ENCODE measurements around the gene UNK.

Gene UNK

DNA sequence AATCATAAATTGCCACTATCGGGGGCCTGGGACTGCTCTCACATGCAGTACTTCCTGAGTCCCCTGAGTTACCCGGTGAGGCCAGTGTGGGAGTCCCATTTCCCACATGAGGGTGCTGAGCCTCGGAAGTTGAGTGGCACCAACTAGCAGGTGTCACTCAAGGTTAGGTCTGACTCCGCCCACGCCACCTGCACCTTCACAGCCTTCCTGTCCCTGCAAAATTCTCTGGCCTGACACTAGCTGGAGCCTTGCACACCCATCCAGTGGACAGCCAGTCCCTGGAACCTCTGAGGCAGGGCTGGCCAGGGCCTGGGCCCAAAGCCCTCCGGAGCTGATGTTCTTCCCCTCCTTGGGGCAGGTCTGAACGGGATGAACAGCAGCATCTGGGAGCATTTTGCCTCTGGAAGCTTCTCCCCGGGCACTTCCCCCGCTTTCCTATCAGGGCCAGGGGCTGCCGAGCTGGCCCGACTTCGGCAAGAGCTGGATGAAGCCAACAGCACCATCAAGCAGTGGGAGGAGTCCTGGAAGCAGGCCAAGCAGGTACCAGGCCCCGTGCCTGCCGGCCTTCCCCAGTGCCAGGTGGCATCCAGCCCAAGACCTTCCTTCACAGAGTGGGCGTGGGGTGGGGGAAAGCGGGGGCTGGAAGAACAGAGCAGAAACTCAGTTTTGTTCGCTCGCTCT is 37.7 kb downstream of the UNK start:
- no peak for DNase-seq

DNA sequence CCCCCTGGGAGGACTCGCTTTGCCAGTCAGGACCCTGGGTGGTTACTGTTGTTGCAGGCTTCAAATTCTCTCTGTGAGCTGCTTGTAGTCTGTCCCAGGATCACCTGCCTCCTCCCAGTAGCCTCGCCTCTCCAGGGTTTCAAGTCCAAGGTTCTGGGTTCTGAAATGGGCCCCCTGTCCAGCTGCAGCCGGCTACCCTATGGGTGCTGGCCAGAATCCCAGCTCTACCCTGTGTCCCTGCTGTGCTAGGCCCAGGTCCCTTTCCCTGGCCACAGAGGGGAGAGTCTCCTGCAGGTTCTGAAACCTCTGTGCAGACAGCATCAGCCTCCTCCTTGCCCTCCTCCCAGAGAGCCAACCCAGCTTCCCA is 38.2 kb downstream of the UNK start:
- no peak for DNase-seq

DNA sequence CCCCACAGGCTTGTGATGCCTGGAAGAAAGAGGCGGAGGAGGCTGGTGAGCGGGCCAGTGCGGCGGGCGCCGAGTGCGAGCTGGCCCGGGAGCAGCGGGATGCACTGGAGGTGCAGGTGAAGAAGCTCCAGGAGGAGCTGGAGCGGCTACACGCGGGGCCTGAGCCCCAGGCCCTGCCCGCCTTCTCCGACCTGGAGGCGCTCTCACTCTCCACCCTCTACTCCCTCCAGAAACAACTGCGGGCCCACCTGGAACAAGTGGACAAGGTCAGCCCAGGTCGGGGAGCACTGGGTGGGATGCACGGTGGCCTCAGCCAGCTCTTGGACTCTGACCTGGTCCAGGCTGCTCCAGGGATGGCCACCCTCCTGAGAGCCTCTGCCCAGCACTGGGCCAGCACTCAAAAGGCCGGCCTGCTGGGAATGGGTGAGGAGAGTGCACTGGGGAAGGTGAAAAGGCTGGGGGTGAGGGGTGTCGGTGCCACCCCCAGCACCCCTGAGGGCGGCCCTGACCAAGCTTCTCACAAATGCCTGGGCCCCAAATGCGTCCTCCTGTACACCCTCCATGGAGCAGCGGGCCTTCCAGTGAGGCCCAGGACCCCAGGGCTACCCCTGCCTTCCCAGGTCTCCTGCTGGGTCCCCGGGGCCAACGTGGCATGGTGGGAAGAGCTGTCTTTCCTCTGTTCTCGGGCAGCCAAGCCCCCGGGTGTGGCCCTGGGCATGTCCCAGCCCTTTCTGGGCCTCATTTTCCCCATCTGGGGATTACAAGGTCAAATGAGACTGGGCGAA is 38.8 kb downstream of the UNK start:
- no peak for DNase-seq

DNA sequence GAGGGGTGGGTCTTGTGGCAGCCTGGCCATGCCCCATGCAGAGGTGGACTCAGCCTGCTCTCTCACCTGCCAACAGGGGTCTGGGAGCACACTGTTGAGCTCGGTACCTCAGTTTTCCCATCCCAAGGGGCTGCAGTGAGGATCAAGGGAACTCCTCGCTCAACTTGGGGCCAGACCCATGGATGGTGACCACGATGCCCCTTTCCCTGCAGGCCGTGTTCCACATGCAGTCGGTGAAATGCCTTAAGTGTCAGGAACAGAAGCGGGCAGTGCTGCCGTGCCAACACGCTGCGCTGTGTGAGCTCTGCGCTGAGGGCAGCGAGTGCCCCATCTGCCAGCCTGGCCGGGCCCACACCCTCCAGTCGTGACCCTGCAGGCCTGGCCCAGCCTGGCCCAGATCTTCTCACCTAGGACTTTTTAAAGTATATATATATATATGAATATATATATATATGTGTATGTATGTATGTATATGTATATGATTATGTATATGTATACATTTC is 39.5 kb downstream of the UNK start:
- DNase-seq, result no peak

DNA sequence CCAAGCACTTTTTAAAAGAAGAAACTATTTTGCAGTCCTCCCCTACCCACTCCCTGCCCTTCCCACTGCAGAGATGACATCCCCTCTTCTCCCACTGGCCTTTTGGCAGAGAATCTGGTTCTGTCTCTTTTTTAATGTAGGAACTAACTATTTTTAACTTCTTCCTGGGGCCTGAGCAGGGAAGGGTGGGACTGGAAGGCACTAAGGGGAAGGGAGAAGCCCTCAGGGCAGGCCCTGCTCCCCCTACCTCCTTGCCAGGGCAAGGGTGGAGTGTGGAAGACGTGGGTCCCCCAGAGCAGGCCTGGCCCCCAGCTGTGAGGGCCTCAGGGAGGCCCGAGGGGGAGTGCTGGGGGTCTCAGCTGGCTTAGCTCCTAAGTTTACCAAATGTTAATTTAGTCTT is 40.1 kb downstream of the UNK start:
- DNase-seq, result no peak

DNA sequence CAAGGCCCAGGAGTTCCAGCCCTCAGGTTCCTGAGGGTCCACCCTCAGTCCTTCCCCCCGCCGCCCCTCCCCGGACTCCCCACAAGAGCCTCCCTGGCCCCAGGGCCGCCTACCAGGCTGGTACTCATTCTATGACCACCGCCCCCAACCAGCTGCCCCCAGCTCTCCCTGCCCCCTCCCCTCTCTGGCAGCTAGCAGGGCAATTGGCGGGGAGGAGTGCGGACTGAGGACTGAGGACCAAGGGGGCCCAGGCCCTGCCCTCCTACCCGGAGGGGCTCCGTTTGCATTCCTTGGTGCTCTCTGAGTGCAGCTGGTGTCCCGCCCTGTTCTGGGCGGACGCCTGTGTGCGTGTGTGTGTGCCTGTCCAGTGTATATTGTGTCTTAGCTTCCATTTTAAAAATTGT is 40.5 kb downstream of the UNK start:
- DNase-seq, result no peak

DNA sequence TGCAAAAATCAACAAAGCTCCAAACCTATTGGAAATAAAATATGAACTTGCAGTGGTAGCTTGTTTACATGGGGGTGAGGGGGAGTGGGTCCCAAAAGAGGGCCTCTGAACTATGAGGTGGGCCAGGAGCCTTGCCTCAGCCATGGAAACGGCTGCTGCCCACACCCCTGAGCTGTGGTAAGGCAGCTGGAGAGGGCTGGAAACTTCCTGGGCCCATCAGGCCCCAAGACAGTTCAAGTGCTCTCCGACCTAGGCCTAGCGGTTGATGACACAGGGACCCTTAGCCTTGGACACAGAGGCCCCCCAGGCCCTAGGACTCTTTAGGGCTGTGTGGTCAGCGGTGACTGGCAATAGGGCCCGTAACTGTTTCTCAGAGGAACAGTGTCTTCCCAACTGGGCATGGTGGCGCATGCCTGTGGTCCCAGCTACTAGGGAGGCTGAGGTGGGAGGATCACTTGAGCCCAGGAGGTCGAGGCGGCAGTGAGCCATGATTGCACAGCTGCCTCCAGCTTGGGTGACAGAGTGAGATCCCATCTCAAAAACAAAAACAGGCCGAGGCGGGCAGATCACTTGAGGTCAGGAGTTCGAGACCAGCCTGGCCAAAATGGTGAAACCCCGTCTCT is 41.3 kb downstream of the UNK start:
- no peak for DNase-seq

DNA sequence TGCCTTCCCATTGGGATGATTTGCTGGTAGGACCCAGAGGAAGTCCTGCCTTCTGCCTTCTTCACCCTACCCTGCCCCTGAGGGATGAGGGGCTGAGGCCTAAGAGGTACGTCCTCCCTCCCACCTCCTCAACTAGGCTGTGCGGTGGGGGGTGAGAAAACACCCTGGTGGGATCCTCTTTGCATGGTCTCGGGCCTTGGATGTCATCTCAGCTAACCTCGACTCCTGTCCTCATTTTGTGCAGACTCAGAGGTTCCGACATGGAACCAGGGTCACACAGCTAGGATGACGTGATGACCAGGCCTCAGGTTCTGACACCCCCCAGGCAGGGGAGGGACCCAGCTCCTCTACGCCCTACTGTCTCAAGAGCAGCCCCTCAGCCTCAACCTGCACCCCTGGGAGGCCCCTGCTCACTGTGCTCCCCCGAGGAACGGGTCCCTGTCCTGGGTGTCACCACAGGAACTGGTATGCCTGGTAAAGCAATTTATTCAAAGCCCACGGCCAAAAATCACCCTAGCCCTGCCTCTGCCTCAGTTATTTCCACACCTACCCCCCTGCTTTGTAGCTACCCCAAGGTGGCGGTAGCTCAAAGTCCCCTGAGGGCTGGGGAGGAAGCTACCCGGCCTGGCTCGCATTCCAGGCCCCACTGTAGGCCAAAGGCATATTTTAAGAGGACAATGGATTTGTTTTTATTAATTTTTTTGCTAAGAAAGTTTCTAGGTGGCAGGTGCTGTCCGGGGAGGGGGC is 42.1 kb downstream of the UNK start:
- no peak for DNase-seq

DNA sequence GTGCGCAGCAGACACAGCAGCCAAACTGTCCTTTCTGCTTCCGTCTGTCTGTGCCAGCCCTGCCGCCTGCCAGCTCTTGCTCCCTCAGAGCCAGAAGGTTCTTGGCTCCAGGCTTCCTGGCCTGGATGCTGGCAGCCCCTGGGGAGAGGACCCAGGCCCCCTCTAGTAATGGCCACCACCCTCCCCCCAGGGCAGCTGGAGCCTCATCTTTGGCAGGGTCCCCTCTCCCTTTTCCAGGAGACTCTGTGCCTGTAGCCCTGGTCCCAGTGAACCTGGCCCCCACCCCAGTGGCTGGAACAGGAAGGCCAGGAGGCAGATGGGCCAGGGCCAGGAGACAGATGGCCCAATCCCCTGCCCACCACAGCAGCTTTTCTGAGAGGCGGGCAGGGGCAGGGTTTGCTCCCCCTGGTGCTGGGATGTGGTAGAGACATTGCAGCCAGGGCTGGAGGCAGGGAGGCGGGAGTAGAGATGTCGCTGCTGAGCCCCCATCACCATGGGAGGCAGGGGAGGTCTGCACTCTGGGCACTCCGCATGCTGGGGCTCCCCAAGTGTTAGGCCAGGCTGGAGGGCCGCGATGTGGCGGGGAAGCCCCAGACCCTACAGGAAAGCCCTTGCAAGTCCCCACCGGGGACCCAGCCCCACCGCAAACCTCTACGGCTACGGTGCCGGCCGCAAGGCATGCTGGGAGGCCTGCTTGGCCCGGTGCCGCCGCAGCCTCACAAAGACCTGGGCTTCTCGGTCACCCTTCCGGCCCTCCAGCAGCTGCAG is 42.9 kb downstream of the UNK start:
- DNase-seq, result peak; percentile 30 to 64

DNA sequence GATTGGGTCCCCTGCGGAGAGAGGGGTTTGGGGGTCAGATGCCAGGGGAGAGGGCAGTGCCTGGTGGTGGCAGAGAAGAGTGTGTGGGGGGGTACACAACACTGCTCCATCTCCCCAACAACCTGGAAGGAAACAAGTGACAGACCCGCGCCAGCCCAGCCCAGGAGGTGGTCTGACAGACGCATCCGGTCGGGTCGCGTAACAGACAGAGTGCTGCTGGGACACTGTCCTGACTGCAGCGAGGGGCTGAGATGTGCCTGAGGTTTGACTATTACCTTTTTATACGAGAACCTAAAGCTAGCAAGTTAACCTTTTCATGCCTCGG is 43.4 kb downstream of the UNK start:
- no peak for DNase-seq

DNA sequence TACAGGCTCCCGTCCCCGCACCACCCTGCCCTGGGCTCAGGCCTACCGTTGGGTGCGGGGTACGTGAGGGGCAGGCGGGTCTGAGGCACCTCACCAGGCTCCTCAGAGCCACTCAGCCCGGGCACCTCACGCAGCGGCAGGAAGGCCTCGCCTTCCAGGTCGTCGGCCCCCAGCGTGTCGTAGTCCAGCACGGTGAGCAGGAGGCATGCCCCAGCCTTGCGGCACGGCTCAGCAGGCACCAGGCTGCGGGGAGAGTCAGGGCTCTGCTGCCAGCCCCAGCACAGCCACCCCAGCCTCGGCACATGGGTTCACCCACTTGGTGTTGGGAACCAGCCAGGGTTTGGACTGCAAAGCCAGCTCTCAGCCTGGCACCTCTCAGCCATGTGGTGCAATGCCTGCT is 44.1 kb downstream of the UNK start:
- no peak for DNase-seq

DNA sequence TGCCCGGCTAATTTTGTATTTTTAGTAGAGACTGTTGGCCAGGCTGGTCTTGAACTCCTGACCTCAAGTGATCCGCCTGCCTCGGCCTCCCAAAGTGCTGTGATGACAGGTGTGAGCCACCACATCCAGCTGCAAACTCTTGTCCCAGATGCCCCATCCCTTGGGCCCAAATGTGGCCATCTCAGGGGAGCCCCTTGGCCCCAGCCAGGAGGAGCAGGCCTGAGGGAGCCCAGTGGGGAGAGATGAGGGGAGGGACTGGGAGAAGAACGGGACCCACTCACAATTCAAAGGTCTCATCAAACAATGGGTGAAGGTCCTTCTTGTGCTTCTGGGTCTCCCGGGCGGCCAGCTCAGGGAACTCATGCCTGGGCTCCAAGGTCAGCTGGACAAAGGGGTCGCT is 45.1 kb downstream of the UNK start:
- no peak for DNase-seq

DNA sequence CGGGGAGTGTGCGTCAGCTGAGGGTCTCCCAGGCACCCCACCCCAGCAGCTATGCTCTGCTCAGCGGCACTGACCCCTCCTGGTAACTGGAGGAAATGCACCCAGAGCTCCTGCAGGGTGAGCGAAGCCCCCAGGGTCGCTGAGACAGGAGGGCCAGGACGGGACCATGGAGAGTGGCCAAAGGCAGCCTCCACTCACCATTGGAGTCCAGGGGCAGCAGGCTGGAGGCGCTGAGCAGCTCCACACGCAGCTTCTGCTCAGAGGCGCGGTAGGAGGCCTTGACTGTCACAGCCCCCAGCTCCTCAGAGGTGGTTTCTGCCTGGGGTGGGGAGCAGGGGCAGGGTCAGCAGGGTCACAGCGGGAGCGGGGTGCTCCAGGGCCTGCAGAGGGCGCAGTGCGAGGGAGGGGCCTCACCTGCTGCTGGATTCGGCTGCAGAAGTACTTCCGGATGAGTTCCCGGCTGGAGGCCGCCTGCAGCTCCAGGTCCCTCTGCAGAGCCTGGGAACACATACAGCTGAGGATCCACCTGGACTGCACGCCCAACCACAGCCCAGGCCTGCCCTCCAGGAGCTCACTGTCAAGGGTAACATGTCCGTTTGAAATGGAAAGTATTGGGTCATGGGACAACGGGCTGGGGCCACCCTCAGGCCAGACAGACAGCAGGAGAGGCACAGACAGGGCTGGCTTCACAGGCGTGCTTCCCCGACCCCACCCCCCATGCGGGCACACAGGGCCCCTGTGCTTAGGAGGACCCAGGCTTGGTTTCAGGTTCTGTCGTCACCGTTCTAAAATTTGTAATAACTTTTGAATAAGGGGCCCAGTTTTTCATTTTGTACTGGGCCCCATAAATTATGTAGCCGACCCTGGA is 45.8 kb downstream of the UNK start:
- DNase-seq, result no peak

DNA sequence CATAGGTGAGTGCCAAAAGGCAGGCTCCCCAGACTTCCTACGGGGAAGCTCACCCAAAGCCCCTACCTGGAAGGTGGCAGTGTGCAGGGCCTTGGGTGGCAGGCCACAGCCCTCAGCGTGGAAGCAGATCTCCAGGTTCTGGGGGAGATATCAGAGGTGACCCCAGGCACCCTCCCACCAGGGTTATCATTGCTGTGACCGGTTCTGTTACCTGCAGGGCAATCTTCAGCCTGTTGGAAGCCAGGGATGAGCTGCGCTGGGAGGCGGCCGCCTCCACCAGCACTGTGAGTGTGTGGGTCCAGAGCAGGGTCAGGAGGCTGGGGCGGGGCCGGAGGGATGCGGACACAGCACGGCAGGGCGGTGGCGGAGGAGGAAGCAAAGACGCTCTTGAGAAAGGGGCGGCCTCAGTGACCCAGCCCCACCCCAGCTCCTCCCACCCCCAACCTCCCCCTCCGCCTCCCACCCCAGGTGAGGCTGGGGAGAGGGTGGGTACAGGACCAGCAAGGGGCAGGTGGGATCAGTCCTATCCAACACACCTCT is 46.5 kb downstream of the UNK start:
- no peak for DNase-seq

DNA sequence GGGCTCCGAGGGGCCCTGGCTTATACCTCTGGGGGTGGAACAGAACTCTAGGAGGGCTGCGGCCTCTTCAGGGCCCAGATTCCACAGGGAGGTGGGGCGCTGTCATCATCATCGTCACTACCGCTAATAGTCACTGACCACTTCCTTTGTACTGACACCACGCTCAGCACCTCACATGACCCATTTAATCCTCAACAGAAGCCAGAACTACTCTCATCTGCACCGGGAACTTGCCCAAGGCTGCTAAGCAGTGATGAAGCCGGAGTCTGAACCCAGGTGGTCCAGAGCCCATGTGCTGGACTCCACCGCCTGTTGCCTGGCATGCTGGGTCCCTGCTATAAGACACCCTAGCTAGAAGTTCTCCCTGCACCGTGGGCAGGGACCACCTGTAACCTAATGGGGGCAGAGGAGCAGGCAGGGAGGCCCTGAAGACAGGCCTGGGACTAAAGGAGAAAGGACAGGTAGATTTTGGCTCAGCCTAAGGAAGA is 47.6 kb downstream of the UNK start:
- no peak for DNase-seq

DNA sequence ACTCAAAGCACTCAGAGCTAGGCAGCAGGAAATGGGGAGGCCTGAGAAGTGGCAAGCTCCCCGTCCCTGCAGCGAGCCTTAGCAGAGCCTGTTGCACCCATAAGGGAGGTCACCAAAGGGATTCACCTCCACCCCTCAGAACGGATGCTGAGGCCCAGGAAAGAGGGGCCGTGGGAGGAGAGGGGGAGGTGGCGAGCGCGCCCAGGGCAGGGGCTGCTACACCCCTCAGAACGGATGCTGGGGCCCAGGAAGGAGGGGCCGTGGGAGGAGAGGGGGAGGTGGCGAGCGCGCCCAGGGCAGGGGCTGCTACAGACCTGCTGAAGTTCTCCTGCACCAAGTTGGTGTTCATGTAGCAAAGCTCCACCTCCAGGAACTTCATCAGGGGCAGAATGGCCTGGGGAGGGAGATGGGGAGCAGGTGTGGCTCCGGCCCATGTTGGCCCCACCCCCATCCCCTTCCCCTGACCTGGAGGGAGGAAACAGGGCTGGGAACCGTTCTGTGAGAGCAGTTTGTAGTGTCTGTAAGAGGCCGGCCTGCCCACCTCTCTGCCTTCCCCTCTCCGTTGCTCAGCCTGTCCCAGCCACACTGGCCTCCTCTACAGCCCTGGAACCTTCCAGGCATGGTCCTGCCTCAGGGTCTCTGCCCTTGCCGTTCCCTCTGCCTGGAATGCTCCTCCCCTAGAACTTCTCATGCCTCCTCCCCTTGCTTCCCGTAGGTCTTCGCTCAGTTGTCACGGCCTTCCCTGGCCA is 48.2 kb downstream of the UNK start:
- no peak for DNase-seq

DNA sequence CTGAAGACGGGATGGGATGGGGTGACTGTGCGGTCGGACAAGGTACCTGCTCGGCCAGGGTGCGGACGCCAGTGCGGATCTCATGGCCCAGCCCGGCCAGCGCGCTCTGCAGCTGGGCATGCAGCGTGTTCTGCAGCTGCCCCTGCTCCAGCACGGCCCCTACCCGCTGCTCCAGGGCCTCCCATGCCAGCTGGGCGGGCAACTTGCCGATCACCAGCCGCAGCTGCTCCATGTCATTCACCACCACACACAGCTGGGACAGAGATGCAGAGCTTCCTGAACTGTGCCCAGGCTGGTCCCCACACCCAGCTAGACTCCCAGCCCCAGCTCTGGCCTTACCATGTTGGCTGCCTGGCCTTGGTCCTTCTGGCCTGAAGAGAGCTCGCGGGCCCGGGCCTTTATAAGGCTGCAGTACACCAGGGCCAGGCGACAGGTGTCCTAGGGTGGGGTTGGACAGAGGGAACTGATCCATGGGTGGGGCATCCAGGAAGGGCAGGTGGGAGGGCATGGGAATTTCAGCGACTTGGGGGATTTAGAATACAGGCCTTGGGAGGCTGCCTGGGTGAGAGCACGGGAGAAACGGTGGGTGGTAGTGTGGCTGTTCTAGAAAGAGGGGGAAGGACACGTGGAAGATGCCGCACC is 49.8 kb downstream of the UNK start:
- peak in 1 of 2 donors; percentile 61 for DNase-seq

DNA sequence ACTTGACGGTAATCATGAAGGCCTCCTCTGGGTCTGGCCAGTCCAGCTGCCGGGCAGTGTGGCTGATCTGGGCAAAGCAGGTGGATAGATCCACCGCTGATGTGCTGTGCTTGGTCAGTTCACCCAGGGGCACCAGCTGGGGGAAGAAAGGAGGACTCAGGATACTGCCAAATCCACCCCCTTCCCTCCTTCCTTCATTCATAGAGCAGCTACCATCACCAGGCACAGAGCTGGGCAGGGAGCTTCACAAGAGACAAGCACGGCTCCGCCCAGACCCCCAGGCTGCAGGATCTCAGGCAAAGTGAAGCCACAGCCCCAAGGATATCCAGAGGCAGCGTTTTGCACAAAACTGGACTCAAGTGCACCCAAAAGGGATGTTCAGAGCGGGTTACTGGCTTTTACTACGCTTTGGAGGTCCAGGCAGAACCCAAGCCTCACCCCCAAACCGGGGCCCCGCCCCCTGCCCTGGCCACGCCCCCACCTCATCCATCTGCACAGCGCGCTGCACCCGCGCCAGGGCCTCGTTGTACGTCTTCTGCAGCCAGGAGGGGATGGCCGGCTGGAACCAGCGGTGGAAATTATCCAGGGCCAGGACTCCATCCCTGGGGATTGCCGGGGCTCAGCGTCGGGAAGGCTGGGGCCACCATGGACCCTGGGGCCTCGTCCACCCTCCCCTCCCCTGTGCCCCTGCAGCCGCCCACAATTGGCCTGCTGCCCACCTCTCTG is 50.5 kb downstream of the UNK start:
- no peak for DNase-seq

DNA sequence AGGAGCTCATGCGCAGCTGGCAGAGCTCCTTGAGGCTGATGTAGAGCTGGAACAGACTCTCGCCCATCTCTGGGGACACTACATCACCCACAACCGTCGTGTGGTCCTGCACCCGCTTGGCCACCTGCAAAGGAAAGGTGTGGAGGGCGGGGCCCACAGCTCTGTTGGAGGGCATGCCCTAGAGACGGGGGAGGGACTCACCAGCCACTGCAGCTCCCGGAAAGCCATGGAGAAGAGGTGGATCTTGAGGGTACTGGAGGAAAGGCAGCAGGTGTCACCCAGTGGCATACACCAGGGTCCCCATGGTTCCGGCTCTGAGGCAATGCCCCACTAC is 51.0 kb downstream of the UNK start:
- DNase-seq, result no peak
